ENCODE data around the gene TBPL2. TPM values are rescaled to one million over a fixed set of nuclear protein-coding genes. Genes with fewer than 3 reads are reported as not detected.
"Not testable (repeated sequence)": the region's sequence is repeated elsewhere in the genome, so short reads cannot be mapped to it uniquely, and the experiment has no call there.

Gene TBPL2
- total RNA-seq, 1 donor from 2014 or later: not detected

DNA sequence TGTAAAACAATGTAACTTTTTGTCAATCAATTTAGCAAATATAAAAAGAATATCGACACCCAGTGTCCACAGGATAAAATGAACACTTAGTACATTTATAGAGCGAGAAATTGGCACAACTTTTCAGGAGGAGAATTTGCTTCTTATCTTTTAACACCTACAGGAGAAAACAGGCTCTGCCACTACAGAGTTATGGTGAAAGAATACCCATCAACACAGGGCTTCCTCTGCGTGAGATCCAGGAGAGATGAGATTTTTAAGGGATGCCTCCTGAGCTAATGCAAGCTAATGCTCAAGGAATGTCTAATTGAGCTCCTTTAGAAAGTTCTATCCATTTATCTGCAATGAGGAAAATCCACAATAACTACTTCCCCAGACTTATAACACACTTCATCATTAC is 7.8 kb downstream of the TBPL2 start:
- no peak for FAIRE-seq
- Histone ChIP-seq H3K27me3 (ENCODE audit: control insufficient read depth, insufficient read depth, low read length) (no peaks in the 10 kb centered on the region), H3K36me3 (ENCODE audit: control insufficient read depth, insufficient read depth, low read length) (no peaks in the 10 kb centered on the region), H3K4me3 (ENCODE audit: low read depth, low read length) (no peak overlapping the region)
- TF ChIP-seq, protein P1, sequence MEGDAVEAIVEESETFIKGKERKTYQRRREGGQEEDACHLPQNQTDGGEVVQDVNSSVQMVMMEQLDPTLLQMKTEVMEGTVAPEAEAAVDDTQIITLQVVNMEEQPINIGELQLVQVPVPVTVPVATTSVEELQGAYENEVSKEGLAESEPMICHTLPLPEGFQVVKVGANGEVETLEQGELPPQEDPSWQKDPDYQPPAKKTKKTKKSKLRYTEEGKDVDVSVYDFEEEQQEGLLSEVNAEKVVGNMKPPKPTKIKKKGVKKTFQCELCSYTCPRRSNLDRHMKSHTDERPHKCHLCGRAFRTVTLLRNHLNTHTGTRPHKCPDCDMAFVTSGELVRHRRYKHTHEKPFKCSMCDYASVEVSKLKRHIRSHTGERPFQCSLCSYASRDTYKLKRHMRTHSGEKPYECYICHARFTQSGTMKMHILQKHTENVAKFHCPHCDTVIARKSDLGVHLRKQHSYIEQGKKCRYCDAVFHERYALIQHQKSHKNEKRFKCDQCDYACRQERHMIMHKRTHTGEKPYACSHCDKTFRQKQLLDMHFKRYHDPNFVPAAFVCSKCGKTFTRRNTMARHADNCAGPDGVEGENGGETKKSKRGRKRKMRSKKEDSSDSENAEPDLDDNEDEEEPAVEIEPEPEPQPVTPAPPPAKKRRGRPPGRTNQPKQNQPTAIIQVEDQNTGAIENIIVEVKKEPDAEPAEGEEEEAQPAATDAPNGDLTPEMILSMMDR (IDR thresholded peaks at IDR 0.05; ENCODE audit: insufficient read depth, low read length, severe bottlenecking): no peak
- DNase-seq (ENCODE audit: low read depth): no peak

DNA sequence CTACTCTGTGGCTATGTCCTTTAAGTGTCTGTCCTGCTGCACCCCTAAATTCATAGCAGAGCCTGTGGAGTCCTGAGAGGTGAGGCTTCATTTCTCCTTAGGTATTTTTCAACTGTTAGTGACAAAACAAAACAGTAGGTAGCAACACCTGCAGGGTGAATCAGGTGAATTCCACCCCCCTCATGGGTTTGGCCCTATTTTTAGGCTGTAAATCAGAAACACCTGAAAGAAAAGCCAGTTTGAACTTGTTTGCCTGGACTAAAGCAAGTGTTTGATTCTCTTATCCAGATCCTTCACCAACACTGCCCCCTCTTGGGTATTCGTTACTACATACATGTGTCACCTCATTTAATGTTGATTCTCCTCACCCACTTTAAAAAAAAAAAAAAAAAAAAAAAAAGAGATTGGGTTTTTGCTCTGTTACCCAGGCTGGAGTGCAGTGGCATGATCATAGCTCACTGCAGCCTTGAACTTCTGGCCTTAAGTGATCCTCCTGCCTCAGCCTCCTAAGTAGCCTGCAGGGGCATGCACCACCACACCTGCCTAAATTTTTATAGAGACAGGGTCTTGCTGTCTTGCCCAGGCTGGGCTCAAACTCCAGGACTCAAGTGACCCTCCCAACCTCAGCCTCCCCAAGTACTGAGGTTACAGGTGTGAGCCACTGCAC is 10.3 kb downstream of the TBPL2 start:
- TF ChIP-seq, protein P1 (IDR thresholded peaks at IDR 0.05; ENCODE audit: insufficient read depth, low read length, severe bottlenecking): peak; percentile 52
- DNase-seq (ENCODE audit: low read depth): peak; percentile 95
- Histone ChIP-seq H3K27me3 (ENCODE audit: control insufficient read depth, insufficient read depth, low read length) (no peaks in the 10 kb centered on the region), H3K4me3 (ENCODE audit: low read depth, low read length) (no peak overlapping the region), H3K36me3 (ENCODE audit: control insufficient read depth, insufficient read depth, low read length) (no peaks in the 10 kb centered on the region)
- FAIRE-seq: no peak

DNA sequence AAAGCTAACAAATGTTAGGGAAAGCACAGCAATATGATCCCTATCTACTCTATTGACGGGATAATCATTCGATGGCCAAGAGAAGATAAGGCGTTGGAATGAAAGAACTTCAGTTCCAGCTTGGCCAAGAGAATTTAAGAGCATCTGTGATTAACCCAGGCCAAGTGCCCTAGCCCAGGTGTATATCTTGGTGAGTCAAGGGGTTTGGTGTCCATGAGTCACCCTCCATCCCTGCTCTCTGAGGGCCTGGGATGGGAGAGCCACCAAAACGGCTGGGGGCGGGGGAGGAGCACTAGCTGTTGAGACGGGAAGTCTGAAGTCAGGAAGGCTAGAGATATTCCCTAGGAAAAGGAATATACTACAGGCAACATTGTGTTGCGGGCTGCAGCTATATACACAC is 13.0 kb downstream of the TBPL2 start:
- DNase-seq (ENCODE audit: low read depth) (peak; percentile 90), FAIRE-seq (no peak)
- TF ChIP-seq, protein P1 (IDR thresholded peaks at IDR 0.05; ENCODE audit: insufficient read depth, low read length, severe bottlenecking): no peak
- Histone ChIP-seq H3K4me3 (ENCODE audit: low read depth, low read length) (no peak overlapping the region), H3K36me3 (ENCODE audit: control insufficient read depth, insufficient read depth, low read length) (no peaks in the 10 kb centered on the region), H3K27me3 (ENCODE audit: control insufficient read depth, insufficient read depth, low read length) (no peaks in the 10 kb centered on the region)

DNA sequence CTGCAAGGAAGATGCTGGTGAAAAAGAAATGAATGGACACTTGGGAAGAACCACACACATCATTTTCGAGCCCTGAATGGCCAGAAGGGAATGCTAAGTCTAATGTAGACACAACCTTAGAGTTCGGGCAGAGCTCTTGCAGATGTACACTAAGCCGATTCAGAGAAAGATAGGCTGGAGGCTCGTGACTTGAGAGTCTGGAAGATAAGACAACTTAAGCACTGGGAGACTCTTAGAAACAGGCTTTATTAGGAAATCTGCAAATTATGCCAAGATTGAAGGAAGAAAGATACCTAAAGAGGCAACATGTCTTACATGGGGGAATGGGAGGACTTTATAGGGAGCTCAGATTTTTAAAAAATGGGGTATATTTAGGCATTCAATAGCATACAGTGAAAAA is 13.5 kb downstream of the TBPL2 start:
- TF ChIP-seq, protein P1 (IDR thresholded peaks at IDR 0.05; ENCODE audit: insufficient read depth, low read length, severe bottlenecking): no peak
- DNase-seq (ENCODE audit: low read depth) (no peak), FAIRE-seq (no peak)
- H3K4me3 ChIP-seq (ENCODE audit: low read depth, low read length): no peak overlapping the region
- H3K36me3 ChIP-seq (ENCODE audit: control insufficient read depth, insufficient read depth, low read length): no peaks in the 10 kb centered on the region
- H3K27me3 ChIP-seq (ENCODE audit: control insufficient read depth, insufficient read depth, low read length): no peaks in the 10 kb centered on the region

DNA sequence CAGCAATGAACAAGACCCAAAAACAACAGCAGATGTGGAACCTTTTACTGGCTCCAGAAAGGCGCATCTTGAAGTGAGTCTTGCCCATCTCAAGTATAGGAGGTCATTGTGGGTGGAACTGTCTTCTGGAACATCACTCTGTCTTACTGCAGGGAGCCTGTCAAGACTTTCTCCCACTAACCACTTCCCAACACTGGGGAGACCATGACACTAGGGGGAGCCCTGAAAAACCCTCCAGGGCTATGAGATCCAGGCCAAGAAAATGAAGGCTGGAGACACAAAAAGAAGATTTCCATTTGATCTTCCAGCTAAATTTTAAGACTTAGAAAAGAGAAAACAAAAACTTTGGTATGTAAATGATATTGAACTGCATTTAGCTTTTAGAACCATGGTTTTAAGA is 15.3 kb downstream of the TBPL2 start:
- no peak overlapping the region for H3K4me3 ChIP-seq (ENCODE audit: low read depth, low read length)
- no peaks in the 10 kb centered on the region for H3K27me3 ChIP-seq (ENCODE audit: control insufficient read depth, insufficient read depth, low read length)
- DNase-seq (ENCODE audit: low read depth) (no peak), FAIRE-seq (no peak)
- TF ChIP-seq, protein P1 (IDR thresholded peaks at IDR 0.05; ENCODE audit: insufficient read depth, low read length, severe bottlenecking): no peak
- H3K36me3 ChIP-seq (ENCODE audit: control insufficient read depth, insufficient read depth, low read length): no peaks in the 10 kb centered on the region

DNA sequence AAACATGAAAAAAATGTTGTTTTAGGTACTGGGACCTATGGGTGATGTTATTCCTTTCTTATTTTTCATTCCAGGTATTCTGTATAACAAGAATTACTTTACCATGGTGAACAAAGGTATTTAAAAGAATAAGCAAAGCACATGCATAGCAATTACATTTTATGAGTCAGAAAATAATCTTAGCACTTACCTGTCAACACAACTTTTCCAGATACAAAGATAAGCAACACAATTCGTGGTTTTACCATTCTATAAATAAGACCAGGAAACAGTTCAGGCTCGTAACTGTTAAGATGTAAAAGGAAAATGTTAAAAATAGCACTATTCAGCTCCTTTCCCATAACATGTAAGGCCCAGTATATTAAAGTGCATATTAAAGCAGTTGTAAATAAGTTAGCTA is 16.4 kb downstream of the TBPL2 start:
- DNase-seq (ENCODE audit: low read depth): no peak
- FAIRE-seq: no peak
- Histone ChIP-seq H3K36me3 (ENCODE audit: control insufficient read depth, insufficient read depth, low read length) (no peaks in the 10 kb centered on the region), H3K27me3 (ENCODE audit: control insufficient read depth, insufficient read depth, low read length) (no peaks in the 10 kb centered on the region), H3K4me3 (ENCODE audit: low read depth, low read length) (no peak overlapping the region)
- TF ChIP-seq, protein P1 (IDR thresholded peaks at IDR 0.05; ENCODE audit: insufficient read depth, low read length, severe bottlenecking): no peak

DNA sequence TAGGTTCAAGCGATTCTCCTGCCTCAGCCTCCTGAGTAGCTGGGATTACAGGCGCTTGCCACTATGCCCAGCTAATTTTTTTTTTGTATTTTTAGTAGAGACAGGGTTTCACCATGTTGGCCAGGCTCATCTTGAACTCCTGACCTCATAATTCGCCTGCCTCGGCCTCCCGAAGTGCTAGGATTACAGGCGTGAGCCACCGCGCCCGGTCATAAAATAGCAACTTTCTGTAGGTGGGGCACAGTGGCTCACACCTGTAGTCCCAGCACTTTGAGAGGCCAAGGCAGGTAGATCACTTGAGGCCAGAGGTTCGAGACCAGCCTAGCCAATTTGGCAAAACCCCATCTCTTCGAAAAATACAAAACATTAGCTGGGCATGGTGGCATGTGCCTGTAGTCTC is 18.1 kb downstream of the TBPL2 start:
- not testable (repeated sequence) for FAIRE-seq; DNase-seq (ENCODE audit: low read depth); H3K4me3 ChIP-seq (ENCODE audit: low read depth, low read length); H3K27me3 ChIP-seq (ENCODE audit: control insufficient read depth, insufficient read depth, low read length); H3K36me3 ChIP-seq (ENCODE audit: control insufficient read depth, insufficient read depth, low read length)
